ENCODE results near the gene AGXT2.

- TF ChIP-seq CTCF (IDR thresholded peaks at IDR 0.05; ENCODE audit: borderline replicate concordance, extremely low read depth, low read length, poor library complexity, severe bottlenecking) (no peak), EZH2 (IDR thresholded peaks at IDR 0.05; ENCODE audit: borderline replicate concordance, low read depth, low read length, severe bottlenecking) (no peak)
These were observed 20.2 kb upstream of the AGXT2 start for GRCh38 chr5:35067985-35068384.

Data from DND-41 (cell line).